ENCODE data around the gene MAFF.

MAFF gene

GRCh38 chr22:38155703-38156102 is 46.1 kb upstream of the MAFF start:
- no peaks in the 10 kb centered on the region for H3K9me2 ChIP-seq (ENCODE audit: low read depth, low read length)
- no peaks in the 10 kb centered on the region for H3F3A ChIP-seq (ENCODE audit: insufficient read depth, low read length)
- no peaks in the 10 kb centered on the region for H3K36me3 ChIP-seq (ENCODE audit: insufficient read depth, low read length)
- no peaks in the 10 kb centered on the region for H4K20me1 ChIP-seq (ENCODE audit: insufficient read depth, low read length)
- H3K79me2 ChIP-seq (ENCODE audit: insufficient read depth, low read length), result no peaks in the 10 kb centered on the region
- TF ChIP-seq, protein P1, sequence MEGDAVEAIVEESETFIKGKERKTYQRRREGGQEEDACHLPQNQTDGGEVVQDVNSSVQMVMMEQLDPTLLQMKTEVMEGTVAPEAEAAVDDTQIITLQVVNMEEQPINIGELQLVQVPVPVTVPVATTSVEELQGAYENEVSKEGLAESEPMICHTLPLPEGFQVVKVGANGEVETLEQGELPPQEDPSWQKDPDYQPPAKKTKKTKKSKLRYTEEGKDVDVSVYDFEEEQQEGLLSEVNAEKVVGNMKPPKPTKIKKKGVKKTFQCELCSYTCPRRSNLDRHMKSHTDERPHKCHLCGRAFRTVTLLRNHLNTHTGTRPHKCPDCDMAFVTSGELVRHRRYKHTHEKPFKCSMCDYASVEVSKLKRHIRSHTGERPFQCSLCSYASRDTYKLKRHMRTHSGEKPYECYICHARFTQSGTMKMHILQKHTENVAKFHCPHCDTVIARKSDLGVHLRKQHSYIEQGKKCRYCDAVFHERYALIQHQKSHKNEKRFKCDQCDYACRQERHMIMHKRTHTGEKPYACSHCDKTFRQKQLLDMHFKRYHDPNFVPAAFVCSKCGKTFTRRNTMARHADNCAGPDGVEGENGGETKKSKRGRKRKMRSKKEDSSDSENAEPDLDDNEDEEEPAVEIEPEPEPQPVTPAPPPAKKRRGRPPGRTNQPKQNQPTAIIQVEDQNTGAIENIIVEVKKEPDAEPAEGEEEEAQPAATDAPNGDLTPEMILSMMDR (IDR thresholded peaks at IDR 0.05; ENCODE audit: low read length), result no peak
- TF ChIP-seq EZH2 (IDR thresholded peaks at IDR 0.05; ENCODE audit: borderline replicate concordance, low read length), result no peak
- H3K4me1 ChIP-seq (ENCODE audit: insufficient read depth, low read length, severe bottlenecking), result no peaks in the 10 kb centered on the region
- H3K9me3 ChIP-seq (ENCODE audit: low read length), result no peaks in the 10 kb centered on the region
- no peaks in the 10 kb centered on the region for H3K27me3 ChIP-seq (ENCODE audit: insufficient read depth, low read length)
- H3K9ac ChIP-seq (ENCODE audit: low read length), result no peak overlapping the region
- H3K4me2 ChIP-seq (ENCODE audit: low read length), result no peak overlapping the region
- no peak overlapping the region for H3K27ac ChIP-seq (ENCODE audit: low read depth, low read length, poor library complexity, severe bottlenecking)
- no peak overlapping the region for H3K4me3 ChIP-seq (ENCODE audit: low read depth, low read length, poor library complexity, severe bottlenecking)
- H2AFZ ChIP-seq (ENCODE audit: low read length), result no peak overlapping the region

DNA sequence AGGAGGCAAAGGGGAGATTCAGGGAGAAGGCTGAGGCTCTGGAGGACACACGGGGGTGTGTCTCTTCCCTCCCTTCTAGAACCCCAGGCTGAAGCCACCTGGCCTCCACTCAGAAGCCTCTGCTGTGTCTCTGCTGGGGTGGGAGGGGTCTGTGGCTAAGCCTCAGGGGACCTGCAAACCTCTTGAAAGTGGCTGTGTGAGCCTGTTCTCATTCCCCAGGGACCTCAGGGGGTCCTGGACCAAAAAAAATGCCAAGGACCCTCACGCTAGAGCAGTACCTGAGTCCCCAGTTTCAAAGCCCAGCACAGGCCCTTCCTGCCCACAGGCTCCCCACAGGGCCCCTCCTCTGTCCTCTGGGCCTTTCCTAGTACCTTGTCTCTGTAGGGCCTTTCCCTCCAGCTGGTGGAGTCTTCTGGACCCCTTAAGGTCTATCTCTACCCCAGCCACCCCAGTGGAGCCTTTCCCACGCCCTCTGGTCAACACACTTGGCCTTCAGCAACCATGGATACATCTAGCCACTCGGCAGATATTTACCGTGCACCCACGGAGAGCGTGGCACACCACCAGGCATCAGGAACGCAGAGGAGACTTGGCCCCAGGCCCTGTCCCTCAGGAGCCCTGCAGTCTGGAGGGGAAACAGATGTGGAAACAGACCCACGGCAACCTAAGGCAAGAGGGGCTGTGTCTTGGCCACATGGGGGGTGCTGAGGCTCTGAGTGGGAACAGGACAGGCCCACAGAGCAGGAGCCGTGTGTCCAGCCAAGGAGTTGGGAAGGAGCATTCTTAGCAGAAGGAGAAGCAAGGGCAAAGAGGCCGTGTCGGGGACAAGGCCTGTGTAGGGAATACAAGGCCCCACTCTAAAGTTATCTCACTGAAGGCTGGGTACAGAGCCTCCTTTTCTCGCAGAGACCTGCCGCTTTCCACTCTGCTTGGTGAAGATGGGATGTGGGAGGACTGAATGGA is 38.6 kb upstream of the MAFF start:
- peaks cover 13% of the 10 kb centered on the region for H3K4me1 ChIP-seq (ENCODE audit: insufficient read depth, low read length, severe bottlenecking)
- H3K4me3 ChIP-seq (ENCODE audit: low read depth, low read length, poor library complexity, severe bottlenecking), result no peak overlapping the region
- H3F3A ChIP-seq (ENCODE audit: insufficient read depth, low read length), result no peaks in the 10 kb centered on the region
- no peak overlapping the region for H3K9ac ChIP-seq (ENCODE audit: low read length)
- H3K9me2 ChIP-seq (ENCODE audit: low read depth, low read length), result no peaks in the 10 kb centered on the region
- no peaks in the 10 kb centered on the region for H3K27me3 ChIP-seq (ENCODE audit: insufficient read depth, low read length)
- TF ChIP-seq EZH2 (IDR thresholded peaks at IDR 0.05; ENCODE audit: borderline replicate concordance, low read length), result no peak
- H3K79me2 ChIP-seq (ENCODE audit: insufficient read depth, low read length), result no peaks in the 10 kb centered on the region
- no peaks in the 10 kb centered on the region for H4K20me1 ChIP-seq (ENCODE audit: insufficient read depth, low read length)
- no peaks in the 10 kb centered on the region for H3K9me3 ChIP-seq (ENCODE audit: low read length)
- peaks cover 24% of the 10 kb centered on the region for H3K36me3 ChIP-seq (ENCODE audit: insufficient read depth, low read length)
- H3K4me2 ChIP-seq (ENCODE audit: low read length), result no peak overlapping the region
- H3K27ac ChIP-seq (ENCODE audit: low read depth, low read length, poor library complexity, severe bottlenecking), result no peak overlapping the region
- H2AFZ ChIP-seq (ENCODE audit: low read length), result no peak overlapping the region

DNA sequence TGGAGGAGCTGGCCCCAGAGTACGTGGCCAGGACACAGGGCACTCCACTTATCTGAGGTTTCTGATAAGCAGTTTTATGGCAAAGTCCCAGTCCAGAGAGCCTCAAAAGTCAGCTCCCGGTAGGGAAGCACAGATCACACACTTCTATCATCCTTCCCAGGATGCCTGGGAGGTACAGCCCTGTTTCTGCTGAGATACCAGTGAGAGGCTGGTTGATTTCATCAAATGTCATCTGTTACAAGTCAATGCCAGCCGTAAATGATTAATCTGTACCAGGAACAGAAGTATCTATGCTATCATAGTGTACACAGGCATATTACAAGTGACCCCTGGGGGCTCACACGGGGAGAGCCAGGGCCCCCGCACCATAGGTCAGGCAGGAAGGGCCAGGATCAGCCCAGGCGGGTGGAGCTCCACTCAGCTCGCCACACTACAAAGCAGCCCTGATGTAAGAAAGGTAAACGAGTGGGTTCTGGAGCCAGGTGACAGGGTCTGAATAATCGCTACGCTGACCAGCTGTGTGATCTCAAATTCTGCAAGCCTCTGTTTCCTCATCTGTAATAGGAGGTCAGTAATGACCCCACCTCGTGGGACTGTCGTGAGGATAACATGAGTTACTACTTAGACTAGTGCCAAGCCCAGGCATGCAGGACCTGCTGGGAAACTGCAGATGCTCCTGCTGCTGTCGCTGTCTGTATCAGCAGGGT is 37.8 kb upstream of the MAFF start:
- Histone ChIP-seq H3K27ac (ENCODE audit: low read depth, low read length, poor library complexity, severe bottlenecking) (no peak overlapping the region), H3K4me1 (ENCODE audit: insufficient read depth, low read length, severe bottlenecking) (peaks cover 13% of the 10 kb centered on the region), H3K27me3 (ENCODE audit: insufficient read depth, low read length) (no peaks in the 10 kb centered on the region), H3K79me2 (ENCODE audit: insufficient read depth, low read length) (no peaks in the 10 kb centered on the region), H3K9ac (ENCODE audit: low read length) (no peak overlapping the region), H3F3A (ENCODE audit: insufficient read depth, low read length) (no peaks in the 10 kb centered on the region), H3K4me3 (ENCODE audit: low read depth, low read length, poor library complexity, severe bottlenecking) (no peak overlapping the region), H2AFZ (ENCODE audit: low read length) (no peak overlapping the region), H3K36me3 (ENCODE audit: insufficient read depth, low read length) (peaks cover 29% of the 10 kb centered on the region), H4K20me1 (ENCODE audit: insufficient read depth, low read length) (no peaks in the 10 kb centered on the region), H3K4me2 (ENCODE audit: low read length) (no peak overlapping the region), H3K9me3 (ENCODE audit: low read length) (no peaks in the 10 kb centered on the region), H3K9me2 (ENCODE audit: low read depth, low read length) (no peaks in the 10 kb centered on the region)
- TF ChIP-seq EZH2 (IDR thresholded peaks at IDR 0.05; ENCODE audit: borderline replicate concordance, low read length), result no peak
- TF ChIP-seq, protein P1 (IDR thresholded peaks at IDR 0.05; ENCODE audit: low read length), result no peak
